T-cell (primary cell): Measurements from ENCODE around the gene GIMAP6. TPM values are rescaled to one million over a fixed set of nuclear protein-coding genes. Genes with fewer than 3 reads are reported as not detected.
"Not testable (repeated sequence)": the region's sequence is repeated elsewhere in the genome, so short reads cannot be mapped to it uniquely, and the experiment has no call there.

ENCODE experiments used
- ATAC-seq, 4 experiments: fragments of 200-7000 bp in 3 of 4; fragments of 150-1000 bp in 1 of 4; cut with Tn5 transposase; replicated peaks in 1 of 4; 1 replicate in 3 of 4; 2 replicates in 1 of 4; pipeline ENCODE4 v1.10.0; 2021; ENCODE audit warnings: moderate library complexity in 3 of 4, mild to moderate bottlenecking in 2 of 4, moderate number of reproducible peaks in 1 of 4
- CTCF ChIA-PET, 2 donors: fragments of 300-600 bp; sonication (Branson Sonifier 250); formaldehyde crosslinking; loops; one replicate each; lab custom pipeline; 2022; ENCODE audit warnings: antibody characterized with exemption in 2 of 2; lab: Charles Lee
- POLR2A ChIA-PET, 2 donors: fragments of 300-600 bp; sonication (Branson Sonifier 250); formaldehyde crosslinking; loops; one replicate each; lab custom pipeline; 2022; ENCODE audit warnings: antibody characterized with exemption in 2 of 2; lab: Charles Lee
- DNase-seq, 35 experiments: peaks; one replicate each; pipeline versions ENCODE4 v3.0.0 to v3.0.0-alpha.2; 2013 to 2023
- H3K27ac ChIP-seq: one replicate; pipeline ENCODE4 v1.5.1; 2013; ENCODE audit warnings: low read length
- H3K27me3 ChIP-seq, 2 experiments: replicated peaks in 1 of 2; 1 replicate in 1 of 2; 2 replicates in 1 of 2; pipeline versions ENCODE4 v1.6.1 to v1.7.0; 2013; ENCODE audit warnings: low read length in 1 of 2, mixed read lengths in 1 of 2; ENCODE audit not compliant: control insufficient read depth in 2 of 2, insufficient read depth in 2 of 2; ENCODE audit errors: extremely low read depth in 1 of 2
- H3K36me3 ChIP-seq, 2 donors: 1 replicate in 1 of 2; 2 replicates in 1 of 2; pipeline versions ENCODE4 v1.6.1 to v1.7.0; 2013; ENCODE audit warnings: low read length in 1 of 2; ENCODE audit not compliant: control insufficient read depth in 2 of 2, insufficient read depth in 1 of 2; ENCODE audit errors: extremely low read depth in 1 of 2
- H3K4me1 ChIP-seq, 2 experiments: 1 replicate in 1 of 2; 2 replicates in 1 of 2; pipeline versions ENCODE4 v1.6.1 to v1.7.0; 2013; ENCODE audit warnings: low read length in 2 of 2, mixed read lengths in 1 of 2; ENCODE audit not compliant: insufficient read depth in 2 of 2, control insufficient read depth in 1 of 2; ENCODE audit errors: extremely low read depth in 1 of 2
- H3K4me3 ChIP-seq, 2 donors: 1 replicate in 1 of 2; 2 replicates in 1 of 2; pipeline versions ENCODE4 v1.5.1 to v1.7.0; 2013; ENCODE audit warnings: mild to moderate bottlenecking in 2 of 2, low read length in 1 of 2, moderate library complexity in 1 of 2; ENCODE audit not compliant: control insufficient read depth in 1 of 2; ENCODE audit errors: extremely low read depth in 1 of 2
- H3K9me3 ChIP-seq: 2 replicates; pipeline ENCODE4 v1.7.0; 2013
- H3K27ac Mint-ChIP-seq, 2 donors: one replicate each; pipeline ENCODE4 v1.8.0; 2020 to 2021; ENCODE audit warnings: mild to moderate bottlenecking in 2 of 2, mixed read lengths in 2 of 2
- H3K27me3 Mint-ChIP-seq, 2 donors: one replicate each; pipeline ENCODE4 v1.8.0; 2021 to 2022; ENCODE audit warnings: mixed read lengths in 2 of 2
- H3K36me3 Mint-ChIP-seq: one replicate; pipeline ENCODE4 v1.8.0; 2021; ENCODE audit warnings: mixed read lengths
- H3K4me1 Mint-ChIP-seq, 3 donors: one replicate each; pipeline ENCODE4 v1.8.0; 2020 to 2022; ENCODE audit warnings: mixed read lengths in 3 of 3, mild to moderate bottlenecking in 1 of 3
- H3K4me3 Mint-ChIP-seq, 3 donors: one replicate each; pipeline ENCODE4 v1.8.0; 2020 to 2022; ENCODE audit warnings: mild to moderate bottlenecking in 3 of 3, mixed read lengths in 3 of 3, moderate library complexity in 3 of 3
- H3K9me3 Mint-ChIP-seq, 3 donors: one replicate each; pipeline ENCODE4 v1.8.0; 2020 to 2022; ENCODE audit warnings: mixed read lengths in 3 of 3
- WGBS: methylation state at CpG from one replicate; pipeline ENCODE4 v1.1.5; 2013; ENCODE audit warnings: missing lambda C conversion rate; ENCODE audit not compliant: insufficient coverage; 5-methylcytosine and 5-hydroxymethylcytosine counted together
- total RNA-seq, 35 experiments: library from RNA in 6 of 35; stranded (reverse) in 6 of 35; fragments of 120-200 nt in 1 of 35; gene quantifications; one replicate each; pipeline versions ENCODE4 v1.2.1 to v1.2.4 and lab custom pipeline; 2013 to 2026

Gene GIMAP6
- total RNA-seq, 5 donors from 2014 or later (not counting 1 experiment from before 2014, with no cell fraction given), result 55.0 to 168 (median 150) TPM

GRCh38 chr7:150665896-150666295, 33.7 kb upstream of the GIMAP6 start:
- WGBS, result 38% methylated on average over 2 of the region's 2 CpGs
- peak in 11 of 35 experiments; percentile 17 to 73 (median 37) for DNase-seq
- Histone ChIP-seq H3K4me3 (no peak overlapping the region), H3K27ac (peak overlapping the region; percentile 88), H3K27me3 (no peaks in the 10 kb centered on the region), H3K4me1 (peaks cover 74 to 82% of the 10 kb centered on the region in 2 experiments), H3K36me3 (no peaks in the 10 kb centered on the region), H3K9me3 (peaks cover 2% of the 10 kb centered on the region)
- no peaks in the 10 kb centered on the region for H3K27me3 Mint-ChIP-seq
- peak overlapping the region in 2 of 3 donors; percentile 18 to 54 for H3K4me3 Mint-ChIP-seq
- ChIA-PET POLR2A (interaction anchor here in 1 of 2 donors (0.6 kb wide), 1 partner anchor 233 kb away, joined by 4 read pairs; no protein-coding TSS in a partner anchor), CTCF (interaction anchor here in 1 of 2 donors (1.3 kb wide), 1 partner anchor 98 kb away, joined by 3 read pairs; no protein-coding TSS in a partner anchor)
- peaks cover 23% of the 10 kb centered on the region for H3K36me3 Mint-ChIP-seq
- H3K9me3 Mint-ChIP-seq, result peaks cover 0 to 11% (median 4%) of the 10 kb centered on the region in 3 donors
- peaks cover 92 to 96% (median 93%) of the 10 kb centered on the region in 3 donors for H3K4me1 Mint-ChIP-seq
- H3K27ac Mint-ChIP-seq, result peak overlapping the region; percentile 98 to 99
- no peak for ATAC-seq

- Mint-ChIP-seq H3K27me3 (no peaks in the 10 kb centered on the region), H3K36me3 (peaks cover 22% of the 10 kb centered on the region), H3K4me3 (peak overlapping the region in 2 of 3 donors; percentile 34 to 54), H3K9me3 (peaks cover 0 to 11% (median 4%) of the 10 kb centered on the region in 3 donors), H3K27ac (peak overlapping the region; percentile 98 to 99), H3K4me1 (peaks cover 93 to 95% (median 95%) of the 10 kb centered on the region in 3 donors)
- 69% methylated on average over 4 of the region's 9 CpGs for WGBS
- Histone ChIP-seq H3K36me3 (no peaks in the 10 kb centered on the region), H3K4me3 (no peak overlapping the region), H3K27ac (peak overlapping the region; percentile 88), H3K4me1 (peaks cover 69 to 75% of the 10 kb centered on the region in 2 experiments), H3K27me3 (no peaks in the 10 kb centered on the region), H3K9me3 (peaks cover 2% of the 10 kb centered on the region)
- ATAC-seq (no peak), DNase-seq (peak in 3 of 35 experiments; percentile 34 to 41 (median 39))
- ChIA-PET POLR2A (no interaction called here), CTCF (interaction anchor here in 1 of 2 donors (0.7 to 1.3 kb wide), 2 partner anchors 20 to 97 kb away, joined by 3 read pairs; partner anchors contain the start of gene GIMAP2)
Measured at GRCh38 chr7:150665089-150665748, 33.0 kb upstream of the GIMAP6 start.

- H3K4me3 ChIP-seq, result peak overlapping the region in 1 of 2 donors; percentile 1
- H3K4me3 Mint-ChIP-seq, result peak overlapping the region; percentile 32 to 54 (median 49)
- peaks cover under 1% of the 10 kb centered on the region for H3K9me3 ChIP-seq
- H3K27ac ChIP-seq, result peak overlapping the region; percentile 88
- peaks cover 82 to 98% (median 85%) of the 10 kb centered on the region in 3 donors for H3K4me1 Mint-ChIP-seq
- no peaks in the 10 kb centered on the region for H3K36me3 ChIP-seq
- peaks cover under 1 to 11% (median 1%) of the 10 kb centered on the region in 3 donors for H3K9me3 Mint-ChIP-seq
- DNase-seq, result peak in 15 of 35 experiments; percentile 16 to 65 (median 37)
- peak in 3 of 4 experiments; percentile 35 to 53 (median 48) for ATAC-seq
- ChIA-PET POLR2A (no interaction called here), CTCF (interaction anchor here in 1 of 2 donors (0.7 kb wide), 1 partner anchor 22 kb away, joined by 3 read pairs; the partner anchor contains the start of gene GIMAP2)
- no peaks in the 10 kb centered on the region for H3K27me3 Mint-ChIP-seq
- 58% methylated on average over 2 of the region's 4 CpGs for WGBS
- no peaks in the 10 kb centered on the region for H3K27me3 ChIP-seq
- H3K27ac Mint-ChIP-seq, result peak overlapping the region; percentile 98 to 99
- H3K36me3 Mint-ChIP-seq, result peaks cover 25% of the 10 kb centered on the region
- peaks cover 64 to 66% of the 10 kb centered on the region in 2 experiments for H3K4me1 ChIP-seq
Measured at GRCh38 chr7:150663802-150664494, 31.8 kb upstream of the GIMAP6 start.

- POLR2A ChIA-PET, H3K9me3 Mint-ChIP-seq, CTCF ChIA-PET, H3K27me3 Mint-ChIP-seq, H3K27me3 ChIP-seq, H3K36me3 ChIP-seq, H3K9me3 ChIP-seq, H3K4me3 ChIP-seq, DNase-seq, ATAC-seq: not testable (repeated sequence)
- H3K4me1 ChIP-seq, result peaks cover 56 to 57% of the 10 kb centered on the region in 2 experiments
- H3K4me1 Mint-ChIP-seq, result peaks cover 72 to 88% (median 73%) of the 10 kb centered on the region in 3 donors
- H3K27ac Mint-ChIP-seq, result peak overlapping the region; percentile 98 to 99
- H3K27ac ChIP-seq, result peak overlapping the region; percentile 88
- H3K4me3 Mint-ChIP-seq, result peak overlapping the region in 2 of 3 donors; percentile 7 to 54
- H3K36me3 Mint-ChIP-seq, result peaks cover 28% of the 10 kb centered on the region
Measured at GRCh38 chr7:150662821-150663220, 30.6 kb upstream of the GIMAP6 start.

- ChIA-PET CTCF (interaction anchor here in 1 of 2 donors (0.7 kb wide), 1 partner anchor 26 kb away, joined by 3 read pairs; no protein-coding TSS in a partner anchor), POLR2A (interaction anchor here (0.6 to 1.1 kb wide), 3 partner anchors 29 to 677 kb away, joined by 3 to 5 read pairs (median 3); partner anchors contain the start of gene GIMAP6 (in 1 of the 2))
- no peak for ATAC-seq
- Histone ChIP-seq H3K36me3 (no peaks in the 10 kb centered on the region), H3K9me3 (no peaks in the 10 kb centered on the region), H3K27me3 (no peaks in the 10 kb centered on the region), H3K27ac (peak overlapping the region; percentile 88), H3K4me3 (no peak overlapping the region), H3K4me1 (peaks cover 39 to 40% of the 10 kb centered on the region in 2 experiments)
- peak overlapping the region in 1 of 3 donors; percentile 12 for H3K4me3 Mint-ChIP-seq
- DNase-seq, result no peak
- H3K36me3 Mint-ChIP-seq, result peaks cover 35% of the 10 kb centered on the region
- peak overlapping the region; percentile 85 to 98 for H3K27ac Mint-ChIP-seq
- H3K9me3 Mint-ChIP-seq, result peaks cover 0 to 15% (median 9%) of the 10 kb centered on the region in 3 donors
- 92% methylated on average over 2 of the region's 4 CpGs for WGBS
- H3K4me1 Mint-ChIP-seq, result peaks cover 55 to 70% (median 56%) of the 10 kb centered on the region in 3 donors
- no peaks in the 10 kb centered on the region for H3K27me3 Mint-ChIP-seq
Measured at GRCh38 chr7:150660939-150661613, 28.9 kb upstream of the GIMAP6 start.
